NB4 (cell line): ENCODE measurements around the gene TM9SF2.

Experiments
- CTCF ChIP-seq: IDR thresholded peaks from one replicate; pipeline ENCODE4 v1.5.1; 2012; ENCODE audit warnings: low read depth, low read length
- POLR2A ChIP-seq: IDR thresholded peaks from 2 replicates; pipeline ENCODE4 v1.6.1; 2011; ENCODE audit warnings: mild to moderate bottlenecking; ENCODE audit not compliant: insufficient read length; ENCODE audit errors: extremely low read depth

- TF ChIP-seq CTCF: no peak
- no peak for TF ChIP-seq POLR2A
These were observed 6.7 kb downstream of the TM9SF2 start for GRCh38 chr13:99507986-99508385.
